GM18499 (cell line): ENCODE data around the gene KLHL29.
"Not testable (repeated sequence)": the region's sequence is repeated elsewhere in the genome, so short reads cannot be mapped to it uniquely, and the experiment has no call there.

Experiments
- ATAC-seq: cut with Tn5 transposase; IDR thresholded peaks from one replicate; pipeline ENCODE4 v1.9.1; 2021; ENCODE audit warnings: moderate number of reproducible peaks; ENCODE audit not compliant: insufficient read depth, unreplicated experiment

The KLHL29 gene

GRCh38 chr2:23384551-23385343, at the start of gene KLHL29:
KLHL29 (plus strand) TSS chr2:23385179; CDS start chr2:23562197, 177,018 bp downstream.
- ATAC-seq: peak; percentile 43

DNA sequence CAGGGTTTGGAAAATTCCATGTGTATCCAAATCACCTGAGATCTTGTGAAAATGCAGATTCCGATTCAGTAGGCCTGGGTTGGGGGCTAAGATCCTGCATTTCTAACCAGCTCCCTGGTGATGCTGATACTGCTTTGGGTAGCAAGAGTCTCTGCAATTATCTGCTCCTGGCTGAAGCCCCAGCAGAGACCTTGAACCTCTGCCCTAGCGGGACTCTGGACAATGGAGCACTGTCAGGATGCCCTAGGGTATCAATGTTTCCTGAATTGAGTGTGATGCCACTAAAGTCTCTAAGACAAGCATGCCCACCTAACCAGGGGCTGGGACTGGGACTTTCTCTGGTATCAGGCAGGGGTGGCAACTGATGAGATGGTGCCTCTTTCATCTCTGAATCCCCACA, 49.4 kb upstream of the KLHL29 start:
- ATAC-seq: no peak

GRCh38 chr2:23342075-23342474, 42.9 kb upstream of the KLHL29 start:
- ATAC-seq: no peak

DNA sequence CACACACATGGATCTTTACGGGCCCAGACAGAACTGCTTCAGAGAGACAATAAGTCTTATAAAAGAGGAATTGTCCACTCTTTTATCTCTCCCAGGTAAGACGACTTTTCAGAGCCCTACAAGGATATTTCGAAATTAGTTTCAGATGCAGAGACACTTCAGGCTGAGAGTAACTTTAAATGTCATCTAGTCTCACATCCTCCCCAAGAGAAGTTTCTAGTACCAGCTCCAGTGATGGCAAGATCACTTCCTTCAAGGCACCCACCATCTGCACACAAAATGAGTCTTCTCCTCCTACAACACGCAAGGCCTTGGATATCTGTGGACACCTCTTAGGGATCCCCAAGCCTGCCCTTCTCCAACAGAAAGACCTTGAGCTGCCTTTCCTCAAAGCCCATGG, 39.0 kb upstream of the KLHL29 start:
- no peak for ATAC-seq

- ATAC-seq: no peak
Observed at GRCh38 chr2:23346781-23347180, 38.2 kb upstream of the KLHL29 start.

DNA sequence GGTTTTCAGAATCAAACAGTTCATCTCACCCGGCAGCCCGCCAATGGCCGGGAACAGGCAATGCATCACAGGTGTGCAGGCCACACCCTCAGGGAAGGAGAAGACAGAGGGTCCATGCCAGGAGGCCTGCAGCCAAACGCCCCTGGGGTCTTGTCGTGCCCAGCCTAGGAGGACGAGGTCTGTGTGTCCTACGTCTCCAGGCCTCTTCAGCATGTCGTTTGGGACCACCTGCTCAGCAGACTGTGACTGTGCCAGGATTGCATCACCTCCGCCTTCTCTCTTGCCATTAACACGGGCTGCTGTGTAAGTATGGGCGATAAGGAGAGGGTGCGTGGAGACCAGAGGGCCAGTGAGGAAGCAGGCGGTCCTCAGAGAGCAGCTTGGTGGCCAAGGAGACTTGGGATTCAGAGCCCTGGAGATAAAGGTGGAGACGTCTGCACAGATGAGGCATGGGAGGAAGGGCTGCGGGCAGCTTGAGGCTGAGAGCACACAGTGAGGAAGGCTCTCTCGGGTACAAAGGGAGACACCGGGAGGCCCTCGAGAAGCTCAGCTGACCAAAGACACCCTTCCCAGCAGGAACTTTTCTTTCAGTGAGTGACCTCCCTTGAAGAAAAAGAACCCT, 37.4 kb upstream of the KLHL29 start:
- no peak for ATAC-seq

GRCh38 chr2:23348093-23348481, 36.9 kb upstream of the KLHL29 start:
- ATAC-seq: not testable (repeated sequence)

- no peak for ATAC-seq
Observed at GRCh38 chr2:23349508-23349907, 35.5 kb upstream of the KLHL29 start.

DNA sequence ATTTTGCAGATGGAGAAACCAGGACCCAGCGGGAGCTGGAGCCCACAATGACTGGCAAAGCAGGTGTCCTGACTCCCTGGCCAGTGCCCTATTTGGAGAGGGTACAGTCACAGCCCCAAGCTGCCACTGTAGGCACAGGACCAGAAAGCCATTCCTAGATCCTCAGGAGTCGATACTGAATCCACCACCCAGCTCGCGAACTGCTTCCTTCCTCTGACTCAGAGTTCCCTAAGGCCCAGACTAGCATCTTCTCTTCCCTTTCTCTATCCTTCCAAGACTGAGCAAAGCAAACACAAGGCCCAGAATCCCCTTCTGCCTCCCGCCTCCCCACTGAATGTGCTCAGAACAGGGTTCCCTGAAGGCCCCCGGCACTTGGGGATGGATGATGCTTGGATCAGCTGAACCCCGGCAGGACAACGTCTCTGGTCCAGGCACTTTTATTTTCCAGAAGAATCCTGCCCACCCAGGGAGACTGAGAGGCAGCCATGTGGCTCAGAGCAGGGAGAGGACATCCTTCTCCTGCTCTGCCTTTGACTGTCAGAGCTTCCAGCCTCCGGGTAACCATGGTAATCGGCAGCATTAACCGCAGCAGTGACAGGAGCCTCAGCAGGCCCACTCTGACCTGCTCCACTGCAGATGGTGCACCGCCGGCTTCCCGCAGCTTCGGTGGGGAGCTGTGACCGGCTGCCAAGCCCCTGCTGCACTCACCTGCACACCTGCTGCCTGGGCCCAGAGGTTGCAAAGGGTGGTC, 34.8 kb upstream of the KLHL29 start:
- ATAC-seq: no peak

- ATAC-seq: no peak
Observed at GRCh38 chr2:23350792-23351355, 34.1 kb upstream of the KLHL29 start.

- peak; percentile 76 for ATAC-seq
Observed at GRCh38 chr2:23351388-23352141, 33.4 kb upstream of the KLHL29 start.

GRCh38 chr2:23354554-23354953, 30.4 kb upstream of the KLHL29 start:
- ATAC-seq: no peak

GRCh38 chr2:23355001-23355400, 30.0 kb upstream of the KLHL29 start:
- ATAC-seq: no peak

GRCh38 chr2:23356711-23357110, 28.3 kb upstream of the KLHL29 start:
- no peak for ATAC-seq

DNA sequence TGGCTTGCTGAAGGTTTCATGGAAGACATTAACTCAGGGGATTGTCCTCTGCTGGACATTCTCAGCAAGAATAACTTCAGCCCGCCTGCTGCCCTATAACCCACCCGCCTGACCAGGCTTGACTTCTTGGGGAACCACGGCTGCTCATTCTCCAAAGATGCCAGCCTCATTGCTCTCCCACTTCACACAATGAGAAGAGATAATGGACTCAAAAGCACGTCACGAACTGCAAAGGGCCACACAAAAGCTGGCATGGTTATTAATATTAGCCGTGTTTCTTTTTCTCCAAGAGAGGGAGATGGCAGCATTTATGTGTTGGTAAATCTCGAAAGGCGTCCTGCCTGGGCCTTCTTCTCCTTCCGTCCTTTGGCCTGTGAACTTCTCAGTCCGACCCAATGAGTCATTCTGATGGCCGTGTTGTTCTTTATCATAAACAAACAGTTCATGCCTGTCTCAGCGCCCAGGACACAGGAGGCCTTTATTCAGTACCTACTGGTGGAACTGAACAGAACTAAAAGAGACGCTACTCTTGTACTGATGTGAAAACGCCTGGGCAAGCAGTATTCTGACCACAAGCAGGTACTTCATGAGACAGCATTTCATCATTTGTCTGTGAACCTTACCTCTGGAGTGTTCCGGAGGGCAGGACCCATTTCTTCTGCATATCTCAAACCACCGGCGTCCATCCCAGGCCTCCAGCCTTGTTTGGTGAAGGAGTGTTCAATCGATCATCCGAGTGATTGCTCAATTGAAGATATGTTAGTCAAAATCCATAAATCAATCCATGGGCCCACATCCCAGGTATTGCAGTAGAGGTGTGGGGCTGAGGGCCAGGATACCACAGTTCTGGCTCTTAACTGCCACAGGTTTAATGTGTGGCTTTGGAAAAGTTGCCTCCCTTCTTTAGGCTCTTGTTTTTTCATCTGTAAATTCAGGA, 25.1 kb upstream of the KLHL29 start:
- ATAC-seq: no peak

DNA sequence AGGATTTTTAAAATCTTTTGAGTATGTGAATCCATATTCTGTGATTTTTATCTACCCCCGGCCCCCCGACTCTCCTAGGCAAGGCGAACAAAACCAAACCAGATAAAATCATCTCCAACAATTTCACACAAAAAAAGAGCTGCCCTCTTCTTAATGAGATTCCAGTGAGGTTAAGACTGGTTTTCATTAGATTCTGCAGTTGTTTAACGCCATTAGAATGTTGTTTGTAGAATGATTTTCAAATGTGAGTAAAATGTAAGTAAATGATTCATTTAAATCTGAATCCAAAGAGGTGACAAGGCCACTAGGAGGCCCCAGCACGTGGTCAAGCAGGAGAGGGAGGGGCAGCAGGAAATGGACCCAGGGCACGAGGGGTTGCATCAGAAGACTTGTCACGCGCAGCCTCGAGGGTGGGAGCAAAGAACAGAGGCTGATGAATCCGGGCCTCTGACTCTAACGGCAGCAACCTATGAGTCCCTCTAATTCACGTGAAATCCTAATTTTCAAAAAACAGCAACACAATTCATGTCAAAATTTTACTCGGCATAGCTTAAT, 24.3 kb upstream of the KLHL29 start:
- no peak for ATAC-seq

DNA sequence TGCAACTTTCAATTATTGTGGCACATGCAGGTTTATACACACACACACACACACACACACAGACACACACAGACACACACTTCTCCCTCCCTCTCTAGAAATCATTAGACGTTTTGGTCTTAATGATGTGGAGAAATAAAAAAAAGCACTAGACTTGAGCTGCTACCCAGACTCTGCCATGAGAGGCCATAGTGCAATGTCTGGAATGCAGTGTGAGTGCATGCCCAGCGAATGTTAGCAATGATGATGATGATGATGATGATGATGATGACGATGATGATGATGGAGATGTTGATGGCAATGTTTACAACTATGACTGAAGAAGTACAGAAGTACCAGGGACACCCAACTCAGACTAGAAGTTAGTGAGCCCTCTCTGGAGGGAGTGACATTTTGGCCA, 23.8 kb upstream of the KLHL29 start:
- no peak for ATAC-seq

GRCh38 chr2:23363268-23363667, 21.7 kb upstream of the KLHL29 start:
- no peak for ATAC-seq

- no peak for ATAC-seq
Observed at GRCh38 chr2:23363831-23364230, 21.1 kb upstream of the KLHL29 start.
